HG02763 (cell line): ENCODE results near the gene SNX9.

Experiments
- ATAC-seq: cut with Tn5 transposase; IDR thresholded peaks from one replicate; pipeline ENCODE4 v1.9.1; 2021; ENCODE audit warnings: mild to moderate bottlenecking, moderate library complexity; ENCODE audit not compliant: unreplicated experiment

Gene SNX9

GRCh38 chr6:157800420-157801237 is 22.4 kb upstream of the SNX9 start:
- ATAC-seq, result peak; percentile 92

DNA sequence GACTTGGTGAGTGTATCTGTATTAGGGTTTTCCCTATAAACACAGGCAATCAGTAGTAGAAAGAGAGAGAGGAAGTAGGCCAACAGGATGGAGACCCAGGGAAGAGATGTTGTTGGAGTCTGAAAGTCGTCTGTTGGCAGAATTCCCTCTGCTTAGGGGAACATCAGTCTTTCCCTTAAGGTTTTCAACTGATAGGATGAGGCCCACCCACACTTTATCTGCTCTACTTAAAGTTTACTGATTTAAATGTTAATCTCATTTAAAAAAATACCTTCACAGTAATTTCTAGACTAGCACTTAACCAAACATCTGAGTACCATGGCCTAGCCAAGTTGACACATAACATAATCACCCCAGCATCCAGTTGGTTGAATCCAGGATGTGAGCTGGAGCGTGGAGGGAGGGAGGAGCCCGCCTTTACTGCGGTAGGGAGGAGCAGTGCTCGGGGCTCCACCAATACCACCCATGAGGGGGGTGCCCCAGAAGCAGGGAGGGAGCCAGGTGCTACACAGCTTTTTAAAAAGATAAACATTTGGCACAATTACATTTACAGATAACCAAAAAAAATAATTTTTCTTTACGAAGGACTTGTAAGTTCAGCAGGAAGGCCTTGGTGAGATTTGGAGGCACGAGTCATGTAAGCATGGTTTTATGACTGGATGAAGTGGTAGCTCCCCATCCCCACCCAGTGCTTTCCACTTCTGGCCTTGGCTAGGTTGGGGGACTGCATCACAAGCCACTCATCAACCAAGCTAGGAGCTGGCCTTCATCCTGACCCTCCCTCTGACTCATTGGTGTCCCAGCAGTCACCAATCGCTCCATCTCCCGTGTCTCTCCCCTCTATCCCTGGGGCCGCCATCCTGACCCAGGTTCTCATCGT is 18.4 kb upstream of the SNX9 start:
- no peak for ATAC-seq

- no peak for ATAC-seq
These were observed 16.8 kb upstream of the SNX9 start for GRCh38 chr6:157806131-157806855.

GRCh38 chr6:157806856-157807215 is 16.2 kb upstream of the SNX9 start:
- no peak for ATAC-seq

GRCh38 chr6:157808405-157808950 is 14.6 kb upstream of the SNX9 start:
- ATAC-seq, result no peak

GRCh38 chr6:157809613-157810012 is 13.4 kb upstream of the SNX9 start:
- no peak for ATAC-seq

- ATAC-seq, result no peak
These were observed 11.9 kb upstream of the SNX9 start for GRCh38 chr6:157811137-157811475.

GRCh38 chr6:157811476-157812173 is 11.4 kb upstream of the SNX9 start:
- ATAC-seq, result no peak

DNA sequence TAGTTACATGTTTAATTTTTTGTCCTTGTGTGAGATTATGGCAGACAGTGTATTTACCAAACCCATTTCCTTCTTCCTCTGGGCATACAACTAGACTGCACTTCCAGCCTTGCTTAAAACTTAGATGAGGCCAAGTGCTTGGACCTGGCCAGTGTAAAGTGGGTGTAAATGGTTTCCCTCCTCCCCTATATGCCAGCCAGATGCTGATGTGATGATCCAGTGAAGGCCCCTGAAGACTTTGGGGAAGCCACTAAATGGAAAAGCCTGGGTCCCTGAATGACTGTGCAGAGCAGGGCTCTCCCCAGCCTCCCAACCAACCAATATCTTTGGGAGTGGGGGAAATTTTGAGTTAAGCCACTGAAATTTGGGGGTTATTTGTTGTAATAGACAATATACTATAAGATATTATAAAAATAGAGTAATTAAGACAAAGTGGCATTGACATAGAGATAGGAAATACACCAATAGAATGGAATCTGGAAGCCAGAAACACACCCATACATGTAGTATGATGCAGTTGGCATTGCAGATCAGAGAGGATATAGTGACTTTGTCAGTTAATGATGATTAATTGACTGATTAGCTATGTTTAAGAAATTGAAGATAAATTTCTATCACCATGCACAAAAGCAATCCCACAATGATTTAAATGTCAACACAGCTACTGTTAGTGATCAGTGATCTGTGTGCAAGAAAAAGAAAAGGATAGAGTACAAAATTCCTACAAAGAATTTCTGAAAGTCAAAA is 10.4 kb upstream of the SNX9 start:
- ATAC-seq, result no peak

- no peak for ATAC-seq
These were observed 9.9 kb upstream of the SNX9 start for GRCh38 chr6:157813191-157813590.

- ATAC-seq, result no peak
These were observed 9.1 kb upstream of the SNX9 start for GRCh38 chr6:157813750-157814455.

DNA sequence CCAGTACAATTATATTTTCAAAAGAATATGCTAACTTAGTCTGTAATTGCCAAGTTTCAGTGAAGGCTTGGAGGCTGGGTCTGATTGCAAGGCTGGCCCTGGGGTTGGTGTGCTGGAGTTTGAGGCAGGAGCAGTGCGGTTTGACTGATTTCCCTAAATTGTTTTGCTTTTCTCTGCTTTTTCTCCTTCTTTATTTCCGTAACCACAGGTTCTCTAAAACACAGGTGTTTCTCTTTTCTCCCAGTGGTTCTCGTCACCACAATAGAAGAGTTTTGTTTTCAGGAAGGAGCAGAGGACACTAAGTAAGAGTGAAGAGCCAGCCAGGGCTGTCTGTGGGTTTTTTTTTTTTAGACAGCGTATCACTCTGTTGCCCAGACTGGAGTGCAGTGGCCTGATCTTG is 8.2 kb upstream of the SNX9 start:
- ATAC-seq, result peak; percentile 60

DNA sequence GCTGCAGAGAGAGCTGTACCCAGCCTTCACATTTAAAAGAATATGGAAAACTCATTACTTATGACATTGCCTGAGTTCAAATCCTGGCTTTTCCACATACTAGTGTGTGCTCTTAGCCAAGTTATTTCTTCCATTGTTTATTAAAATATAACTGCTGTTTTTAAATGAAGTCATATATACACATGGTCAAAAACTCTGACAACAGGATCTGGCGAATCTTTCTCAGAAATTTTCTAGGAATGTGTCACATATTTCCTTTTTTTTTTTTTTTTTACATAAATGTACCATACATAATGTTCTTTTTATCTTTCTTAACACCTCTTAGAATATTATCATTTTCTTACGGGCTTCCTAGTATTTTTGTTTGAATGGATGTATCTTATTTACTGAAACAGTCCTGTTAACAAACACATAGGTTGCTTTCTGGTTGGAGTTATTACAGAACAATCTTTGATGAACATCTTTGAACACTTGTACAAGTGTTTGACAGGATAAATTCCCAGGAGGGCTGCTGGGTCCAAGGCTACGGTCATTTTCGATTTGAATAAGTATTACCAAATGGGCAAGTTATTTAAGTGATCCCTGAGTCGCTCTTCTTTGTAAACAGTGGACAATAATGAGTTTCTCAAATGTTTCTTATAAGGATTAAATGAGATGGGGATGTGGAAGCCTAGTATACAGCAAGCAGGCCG is 1.6 kb upstream of the SNX9 start:
- ATAC-seq, result no peak

DNA sequence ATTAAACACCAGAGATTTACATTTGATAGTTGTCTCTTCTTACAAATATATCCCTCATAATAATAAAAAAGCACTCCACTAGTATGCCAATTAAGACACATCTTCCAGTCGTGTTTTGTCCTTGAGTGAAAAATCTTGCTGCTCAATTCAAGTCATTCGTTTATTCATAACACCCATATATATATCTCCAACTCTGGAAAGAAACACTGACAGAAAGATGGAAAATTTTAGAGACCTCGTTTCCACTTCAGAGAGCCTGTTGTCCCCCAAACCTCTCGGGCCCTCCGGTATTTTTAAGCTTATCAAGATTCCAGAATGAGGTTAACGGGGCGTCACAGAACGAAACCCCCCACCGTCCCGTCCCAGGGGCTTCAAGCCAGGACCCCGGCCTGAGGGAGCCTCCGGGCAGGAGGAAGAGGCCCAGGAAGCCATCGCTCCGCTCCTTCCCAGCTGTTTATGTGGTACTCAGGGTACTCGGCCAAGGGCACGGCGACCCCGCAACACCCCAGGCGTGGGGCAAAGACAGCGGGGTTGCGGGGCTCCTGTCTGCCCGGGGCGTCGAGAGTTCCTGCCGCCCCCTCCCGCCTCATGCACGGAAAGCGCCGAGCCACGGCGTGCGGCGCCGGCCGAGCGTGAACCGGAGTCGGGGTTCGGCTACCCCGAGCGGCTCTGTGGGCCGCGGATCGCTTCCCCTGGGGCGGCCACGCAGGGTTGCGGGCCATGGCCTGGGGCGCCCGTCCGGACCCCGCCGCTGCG is 623 bp upstream of the SNX9 start:
- ATAC-seq, result peak; percentile 3

GRCh38 chr6:157823528-157824370 is 703 bp downstream of the SNX9 start:
- peak; percentile 38 for ATAC-seq

DNA sequence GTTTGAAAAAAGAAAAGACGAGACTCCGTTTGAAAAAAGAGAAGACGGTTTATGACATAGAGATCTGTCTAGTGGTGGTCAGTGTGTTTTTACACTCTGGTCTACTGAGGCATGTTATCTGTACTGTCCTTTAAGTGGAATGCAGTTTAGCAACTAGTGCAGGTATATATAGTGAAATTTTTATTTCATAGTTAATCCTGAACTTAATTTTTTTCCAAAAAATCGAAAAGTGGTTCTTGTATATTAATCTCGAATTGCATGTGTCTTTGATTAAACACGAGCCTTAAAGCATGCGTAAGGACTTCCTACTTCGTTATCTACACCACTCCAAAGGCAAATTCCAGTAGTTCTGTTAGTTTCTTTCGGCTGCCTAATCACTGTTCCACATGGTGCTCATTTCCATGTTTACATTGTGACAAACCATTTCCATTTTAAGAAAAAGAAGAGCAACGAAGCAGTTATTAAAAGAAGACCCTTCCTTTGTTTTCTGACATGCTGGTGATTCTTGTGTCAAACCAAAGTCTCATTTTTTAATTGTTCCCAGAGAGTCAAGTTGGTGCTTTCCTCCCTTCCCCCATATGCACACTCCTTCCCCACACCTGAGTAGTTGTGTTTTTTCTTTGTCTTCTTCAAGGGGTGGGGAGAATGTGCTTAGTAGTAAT is 2.3 kb downstream of the SNX9 start:
- ATAC-seq, result no peak
